Sigmoid colon (tissue), 7 donors: ENCODE data around the gene MAP3K2. TPM values are rescaled to one million over a fixed set of nuclear protein-coding genes. Genes with fewer than 3 reads are reported as not detected.

Experiments used
- DNase-seq: peaks from one replicate; pipeline ENCODE4 v3.0.0-alpha.2; 2019
- H3K27ac ChIP-seq, 4 donors: fragments of 200-600 bp; sonication (generic); one replicate each; pipeline ENCODE4 v1.5.1; 2016 to 2019; ENCODE audit warnings: mild to moderate bottlenecking in 1 of 4
- H3K27me3 ChIP-seq, 3 donors: fragments of 200-600 bp; sonication (generic); one replicate each; pipeline ENCODE4 v1.5.1; 2019; ENCODE audit warnings: mild to moderate bottlenecking in 1 of 3
- H3K36me3 ChIP-seq, 4 donors: fragments of 200-600 bp; sonication (generic); one replicate each; pipeline ENCODE4 v1.5.1; 2016 to 2019
- H3K4me1 ChIP-seq, 4 donors: fragments of 200-600 bp; sonication (generic); one replicate each; pipeline ENCODE4 v1.5.1; 2017 to 2019
- H3K4me3 ChIP-seq, 4 donors: fragments of 200-600 bp; sonication (generic); one replicate each; pipeline ENCODE4 v1.5.1; 2017 to 2019; ENCODE audit warnings: mild to moderate bottlenecking in 2 of 4, moderate library complexity in 1 of 4
- H3K9me3 ChIP-seq, 4 donors: fragments of 200-600 bp in 3 of 4; sonication (generic) in 3 of 4; one replicate each; pipeline versions ENCODE4 v1.5.1 to v1.6.1; 2013 to 2019
- CTCF ChIP-seq, 4 experiments: fragments of 450-650 bp in 3 of 4; fragments of 200-600 bp in 1 of 4; IDR thresholded peaks; one replicate each; pipeline ENCODE4 v1.5.1; 2016 to 2019; ENCODE audit warnings: antibody characterized with exemption in 4 of 4, mild to moderate bottlenecking in 3 of 4, moderate library complexity in 2 of 4
- EP300 ChIP-seq, 4 donors: sonication (generic); formaldehyde crosslinking; IDR thresholded peaks; one replicate each; pipeline ENCODE4 v1.6.1; 2017; ENCODE audit warnings: antibody characterized with exemption in 4 of 4
- POLR2A ChIP-seq, 2 donors: fragments of 450-650 bp; IDR thresholded peaks; one replicate each; pipeline ENCODE4 v1.6.1; 2016; ENCODE audit warnings: antibody characterized with exemption in 2 of 2, mild to moderate bottlenecking in 2 of 2, moderate library complexity in 2 of 2
- POLR2AphosphoS5 ChIP-seq, 4 donors: sonication (generic); formaldehyde crosslinking; IDR thresholded peaks; one replicate each; pipeline ENCODE4 v1.6.1; 2017; ENCODE audit warnings: antibody characterized with exemption in 4 of 4
- WGBS, 2 donors: extraction: QIAGEN DNeasy Blood & Tissue Kit; methylation state at CpG; one replicate each; pipeline ENCODE4 v1.1.7; 2013; 5-methylcytosine and 5-hydroxymethylcytosine counted together
- intact Hi-C: fragments of 100-400 bp; cut with DNase I; formaldehyde crosslinking; loops from one replicate; pipeline ENCODE4 v1.15.1; 2023
- polyA plus RNA-seq, 3 donors: library from polyadenylated mRNA; stranded (reverse); fragments of 200-250 nt; gene quantifications; one replicate each; pipeline ENCODE4 v1.2.3, GENCODE V29; 2013
- total RNA-seq, 4 donors: library from RNA; depleted of rRNA; stranded (reverse); fragments of >200 nt; gene quantifications; one replicate each; pipeline ENCODE4 v1.1.0, GENCODE V29; 2016
- donor health status: healthy with polysubstance abuse.
- donor health status: Bipolar disorder and iron deficiency.
- donor health status: healthy.

MAP3K2 gene
- total and polyA plus RNA-seq, 7 donors: 9.0 to 52.2 (median 39.9) TPM

GRCh38 chr2:127270663-127271062 lies 117.1 kb downstream of the MAP3K2 start:
- no peaks in the 10 kb centered on the region for H3K9me3 ChIP-seq
- no peak overlapping the region for H3K4me3 ChIP-seq
- 97% methylated on average over 5 of the region's 5 CpGs for WGBS, 2 donors
- no peaks in the 10 kb centered on the region for H3K27me3 ChIP-seq
- no peak for DNase-seq
- no peak for TF ChIP-seq POLR2AphosphoS5 (IDR thresholded peaks at IDR 0.05)
- TF ChIP-seq CTCF (IDR thresholded peaks at IDR 0.05): no peak
- no peak for TF ChIP-seq POLR2A (IDR thresholded peaks at IDR 0.05)
- TF ChIP-seq EP300 (IDR thresholded peaks at IDR 0.05): no peak
- no peaks in the 10 kb centered on the region for H3K4me1 ChIP-seq
- peaks cover 25 to 91% (median 66%) of the 10 kb centered on the region in 4 donors for H3K36me3 ChIP-seq
- no peak overlapping the region for H3K27ac ChIP-seq
- intact Hi-C loops: no loop called here

- H3K27me3 ChIP-seq: no peaks in the 10 kb centered on the region
- 93 to 95% methylated on average over 8 of the region's 8 CpGs for WGBS, 2 donors
- no peak overlapping the region for H3K27ac ChIP-seq
- intact Hi-C loops: no loop called here
- H3K9me3 ChIP-seq: no peaks in the 10 kb centered on the region
- peaks cover 6 to 80% (median 30%) of the 10 kb centered on the region in 4 donors for H3K36me3 ChIP-seq
- no peaks in the 10 kb centered on the region for H3K4me1 ChIP-seq
- no peak overlapping the region for H3K4me3 ChIP-seq
- TF ChIP-seq EP300 (IDR thresholded peaks at IDR 0.05): no peak
- TF ChIP-seq POLR2AphosphoS5 (IDR thresholded peaks at IDR 0.05): no peak
- TF ChIP-seq CTCF (IDR thresholded peaks at IDR 0.05): no peak
- no peak for TF ChIP-seq POLR2A (IDR thresholded peaks at IDR 0.05)
- no peak for DNase-seq
Observed at GRCh38 chr2:127261804-127262406, 125.9 kb downstream of the MAP3K2 start.

- no peak overlapping the region for H3K27ac ChIP-seq
- intact Hi-C loops: no loop called here
- no peaks in the 10 kb centered on the region for H3K27me3 ChIP-seq
- no peak overlapping the region for H3K4me3 ChIP-seq
- no peaks in the 10 kb centered on the region for H3K4me1 ChIP-seq
- no peaks in the 10 kb centered on the region for H3K9me3 ChIP-seq
- DNase-seq: no peak
- WGBS, 2 donors: 97 to 98% methylated on average over 5 of the region's 5 CpGs
- no peak for TF ChIP-seq POLR2AphosphoS5 (IDR thresholded peaks at IDR 0.05)
- no peak for TF ChIP-seq POLR2A (IDR thresholded peaks at IDR 0.05)
- no peak for TF ChIP-seq EP300 (IDR thresholded peaks at IDR 0.05)
- TF ChIP-seq CTCF (IDR thresholded peaks at IDR 0.05): no peak
- H3K36me3 ChIP-seq: peaks cover 6 to 81% (median 31%) of the 10 kb centered on the region in 4 donors
Observed at GRCh38 chr2:127259355-127259754, 128.4 kb downstream of the MAP3K2 start.

- Histone ChIP-seq H3K4me1 (no peaks in the 10 kb centered on the region), H3K4me3 (no peak overlapping the region), H3K27ac (no peak overlapping the region), H3K36me3 (peaks cover 6 to 58% (median 31%) of the 10 kb centered on the region in 4 donors), H3K9me3 (no peaks in the 10 kb centered on the region), H3K27me3 (no peaks in the 10 kb centered on the region)
- DNase-seq: no peak
- TF ChIP-seq CTCF (IDR thresholded peaks at IDR 0.05) (no peak), EP300 (IDR thresholded peaks at IDR 0.05) (no peak), POLR2A (IDR thresholded peaks at IDR 0.05) (no peak), POLR2AphosphoS5 (IDR thresholded peaks at IDR 0.05) (no peak)
- 78 to 86% methylated on average over 8 of the region's 8 CpGs for WGBS, 2 donors
- intact Hi-C loops: no loop called here
Observed at GRCh38 chr2:127256866-127257265, 130.9 kb downstream of the MAP3K2 start.

- H3K27me3 ChIP-seq: no peaks in the 10 kb centered on the region
- H3K36me3 ChIP-seq: peaks cover 6 to 53% (median 31%) of the 10 kb centered on the region in 4 donors
- H3K27ac ChIP-seq: no peak overlapping the region
- no peaks in the 10 kb centered on the region for H3K4me1 ChIP-seq
- no peak for DNase-seq
- 86 to 93% methylated on average over 3 of the region's 3 CpGs for WGBS, 2 donors
- no peaks in the 10 kb centered on the region for H3K9me3 ChIP-seq
- H3K4me3 ChIP-seq: no peak overlapping the region
- TF ChIP-seq CTCF (IDR thresholded peaks at IDR 0.05): no peak
- no peak for TF ChIP-seq EP300 (IDR thresholded peaks at IDR 0.05)
- no peak for TF ChIP-seq POLR2A (IDR thresholded peaks at IDR 0.05)
- TF ChIP-seq POLR2AphosphoS5 (IDR thresholded peaks at IDR 0.05): no peak
- intact Hi-C loops: no loop called here
Observed at GRCh38 chr2:127256381-127256780, 131.4 kb downstream of the MAP3K2 start.
